ENCODE data around the gene KRTAP10-3.

DNA sequence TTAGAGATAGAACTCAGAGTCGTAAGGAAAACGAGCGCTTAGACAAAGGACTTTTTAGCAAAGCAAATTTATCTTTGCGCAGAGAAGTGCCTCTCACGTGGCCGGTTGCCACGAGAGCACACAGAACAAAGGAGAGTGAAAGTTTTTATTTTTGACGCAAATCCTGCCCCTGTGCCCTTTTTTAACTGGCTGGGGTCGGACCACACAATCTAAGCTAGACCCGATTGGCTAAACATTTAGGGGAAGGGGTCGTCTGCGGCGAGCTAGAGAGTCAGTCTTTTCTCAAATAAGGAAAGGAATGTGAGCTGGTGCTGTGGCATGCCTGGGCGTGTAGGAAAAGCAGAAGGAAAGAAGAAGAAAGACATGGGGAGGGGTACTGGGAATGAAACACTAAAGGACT is 9.7 kb downstream of the KRTAP10-3 start:
- no peak for TF ChIP-seq GATA3 (IDR thresholded peaks at IDR 0.05; ENCODE audit: low read depth, low read length)
- TF ChIP-seq GATA2 (IDR thresholded peaks at IDR 0.05; ENCODE audit: low read depth, low read length) = no peak
